Stomach (tissue), 4 donors: ENCODE results near the gene ATP6V1B1.

ENCODE experiments used
- POLR2AphosphoS5 ChIP-seq, 3 donors: sonication (generic); formaldehyde crosslinking; IDR thresholded peaks; one replicate each; pipeline ENCODE4 v1.6.1; 2016; ENCODE audit warnings: antibody characterized with exemption in 3 of 3
- TF ChIP-seq, protein P1 (sequence below), 7 experiments: fragments of 450-650 bp in 4 of 7; fragments of 200-600 bp in 3 of 7; sonication (generic) in 3 of 7; IDR thresholded peaks; one replicate each; pipeline ENCODE4 v1.5.1; 2016 to 2019; ENCODE audit warnings: antibody characterized with exemption in 7 of 7, control low read depth in 2 of 7, mild to moderate bottlenecking in 1 of 7

DNA sequence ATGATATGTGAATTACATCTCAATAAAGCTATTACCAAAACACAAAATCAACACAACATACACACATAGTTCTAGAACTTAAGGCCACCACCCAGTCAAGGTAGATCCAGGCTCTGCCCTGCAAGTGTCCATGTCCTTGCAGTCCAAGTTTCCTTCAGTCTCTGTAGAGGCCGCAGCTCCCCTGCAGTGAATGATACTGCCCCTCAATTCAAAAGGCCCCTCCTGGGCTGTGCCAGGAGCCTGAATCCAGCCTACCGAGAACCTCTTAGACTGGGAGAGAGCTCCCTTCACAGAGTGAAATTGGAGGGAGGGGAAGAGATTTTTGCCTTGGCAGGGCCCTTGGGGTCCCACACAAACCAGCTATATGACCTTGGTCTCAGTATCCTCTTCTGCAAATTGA, 42.5 kb upstream of the ATP6V1B1 start:
- TF ChIP-seq POLR2AphosphoS5 (IDR thresholded peaks at IDR 0.05), result no peak
- TF ChIP-seq, protein P1, sequence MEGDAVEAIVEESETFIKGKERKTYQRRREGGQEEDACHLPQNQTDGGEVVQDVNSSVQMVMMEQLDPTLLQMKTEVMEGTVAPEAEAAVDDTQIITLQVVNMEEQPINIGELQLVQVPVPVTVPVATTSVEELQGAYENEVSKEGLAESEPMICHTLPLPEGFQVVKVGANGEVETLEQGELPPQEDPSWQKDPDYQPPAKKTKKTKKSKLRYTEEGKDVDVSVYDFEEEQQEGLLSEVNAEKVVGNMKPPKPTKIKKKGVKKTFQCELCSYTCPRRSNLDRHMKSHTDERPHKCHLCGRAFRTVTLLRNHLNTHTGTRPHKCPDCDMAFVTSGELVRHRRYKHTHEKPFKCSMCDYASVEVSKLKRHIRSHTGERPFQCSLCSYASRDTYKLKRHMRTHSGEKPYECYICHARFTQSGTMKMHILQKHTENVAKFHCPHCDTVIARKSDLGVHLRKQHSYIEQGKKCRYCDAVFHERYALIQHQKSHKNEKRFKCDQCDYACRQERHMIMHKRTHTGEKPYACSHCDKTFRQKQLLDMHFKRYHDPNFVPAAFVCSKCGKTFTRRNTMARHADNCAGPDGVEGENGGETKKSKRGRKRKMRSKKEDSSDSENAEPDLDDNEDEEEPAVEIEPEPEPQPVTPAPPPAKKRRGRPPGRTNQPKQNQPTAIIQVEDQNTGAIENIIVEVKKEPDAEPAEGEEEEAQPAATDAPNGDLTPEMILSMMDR (IDR thresholded peaks at IDR 0.05), result no peak
